Fibroblast of lung (primary cell): ENCODE data around the gene DLK1. TPM values are rescaled to one million over a fixed set of nuclear protein-coding genes. Genes with fewer than 3 reads are reported as not detected.

Experiments
- DNase-seq, 2 donors: peaks; one replicate each; pipeline versions ENCODE4 v3.0.0 to v3.0.0-alpha.2; 2010; ENCODE audit warnings: low read depth in 2 of 2
- H2AFZ ChIP-seq: 2 replicates; pipeline ENCODE4 v1.5.1; 2012; ENCODE audit warnings: low read length, control low read depth, inconsistent platforms
- H3K27ac ChIP-seq: 2 replicates; pipeline ENCODE4 v1.5.1; 2011; ENCODE audit warnings: low read length, control low read depth; ENCODE audit not compliant: insufficient read depth
- H3K27me3 ChIP-seq: 2 replicates; pipeline ENCODE4 v1.5.1; 2011; ENCODE audit warnings: mild to moderate bottlenecking, low read length; ENCODE audit not compliant: control insufficient read depth, insufficient read depth
- H3K36me3 ChIP-seq: 2 replicates; pipeline ENCODE4 v1.5.1; 2011; ENCODE audit warnings: low read length; ENCODE audit not compliant: control insufficient read depth, insufficient read depth
- H3K4me1 ChIP-seq: 2 replicates; pipeline ENCODE4 v1.5.1; 2011; ENCODE audit warnings: low read length; ENCODE audit not compliant: control insufficient read depth, insufficient read depth; ENCODE audit errors: extremely low read depth
- H3K4me2 ChIP-seq: 2 replicates; pipeline ENCODE4 v1.5.1; 2011; ENCODE audit warnings: low read length, control low read depth; ENCODE audit not compliant: insufficient read depth; ENCODE audit errors: extremely low read depth
- H3K4me3 ChIP-seq, 4 experiments: fragments of 200-600 bp in 1 of 4; sonication (generic) in 1 of 4; replicated peaks in 1 of 4; 2 replicates each; pipeline ENCODE4 v1.5.1; 2011 to 2016; ENCODE audit warnings: low read length in 4 of 4, low read depth in 3 of 4, mild to moderate bottlenecking in 3 of 4, control low read depth in 2 of 4, inconsistent platforms in 1 of 4, mixed read lengths in 1 of 4; ENCODE audit not compliant: insufficient read depth in 1 of 4; ENCODE audit errors: control extremely low read depth in 1 of 4
- H3K79me2 ChIP-seq: 2 replicates; pipeline ENCODE4 v1.5.1; 2012; ENCODE audit warnings: mild to moderate bottlenecking, low read length, inconsistent platforms; ENCODE audit not compliant: control insufficient read depth, insufficient read depth
- H3K9ac ChIP-seq: 2 replicates; pipeline ENCODE4 v1.5.1; 2011; ENCODE audit warnings: mild to moderate bottlenecking, low read length, control low read depth; ENCODE audit not compliant: insufficient read depth
- H3K9me3 ChIP-seq: 2 replicates; pipeline ENCODE4 v1.5.1; 2012; ENCODE audit warnings: low read depth, low read length; ENCODE audit not compliant: control insufficient read depth, insufficient read depth
- H4K20me1 ChIP-seq: 2 replicates; pipeline ENCODE4 v1.5.1; 2011; ENCODE audit warnings: low read length; ENCODE audit not compliant: control insufficient read depth, insufficient read depth; ENCODE audit errors: extremely low read depth
- EZH2 ChIP-seq: IDR thresholded peaks from 2 replicates; pipeline ENCODE4 v1.5.1; 2012; ENCODE audit warnings: low read length, control low read depth, mild to moderate bottlenecking; ENCODE audit errors: missing control alignments
- polyA plus RNA-seq, 2 donors: library from polyadenylated mRNA; depleted of rRNA in 1 of 2; stranded (reverse) in 1 of 2; unstranded in 1 of 2; fragments of >200 nt; gene quantifications; 2 replicates each; pipeline ENCODE4 v1.2.1, GENCODE V29; 2011 to 2012; ENCODE audit warnings: missing spikeins in 1 of 2
- total RNA-seq: library from RNA; depleted of rRNA; stranded (reverse); fragments of >200 nt; gene quantifications from 2 replicates; pipeline ENCODE4 v1.2.1, GENCODE V29; 2014
- TF ChIP-seq, protein P1 (sequence below), 2 donors: IDR thresholded peaks in 1 of 2; conservative IDR thresholded peaks in 1 of 2; 1 replicate in 1 of 2; 2 replicates in 1 of 2; pipeline ENCODE4 v1.5.1; 2011 to 2012; ENCODE audit warnings: low read length in 2 of 2, control low read depth in 1 of 2, inconsistent platforms in 1 of 2, low read depth in 1 of 2, mild to moderate bottlenecking in 1 of 2

DLK1 gene
- total and polyA plus RNA-seq, 2 donors (not counting 1 experiment from before 2014, with no cell fraction given) = not detected

DNA sequence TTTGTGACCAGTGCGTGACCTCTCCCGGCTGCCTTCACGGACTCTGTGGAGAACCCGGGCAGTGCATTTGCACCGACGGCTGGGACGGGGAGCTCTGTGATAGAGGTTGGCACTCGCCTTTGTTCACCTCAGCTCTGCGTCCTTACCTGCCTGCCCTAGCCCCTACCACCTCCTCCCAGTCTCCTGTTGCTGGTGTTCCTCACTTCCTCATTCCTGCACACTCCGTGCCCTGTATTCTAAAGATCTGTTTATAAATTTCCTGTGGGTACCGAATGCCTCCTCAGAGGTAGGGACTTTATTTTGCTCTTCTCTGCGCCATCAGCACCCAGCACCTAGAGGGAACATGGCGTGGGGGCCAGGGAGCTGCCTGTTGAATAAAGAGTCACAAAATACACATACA is 2.3 kb downstream of the DLK1 start:
- no peak overlapping the region for H3K27ac ChIP-seq
- no peaks in the 10 kb centered on the region for H3K79me2 ChIP-seq
- no peak overlapping the region for H3K9ac ChIP-seq
- H3K9me3 ChIP-seq = no peaks in the 10 kb centered on the region
- DNase-seq = no peak
- TF ChIP-seq EZH2 = no peak
- TF ChIP-seq, protein P1, sequence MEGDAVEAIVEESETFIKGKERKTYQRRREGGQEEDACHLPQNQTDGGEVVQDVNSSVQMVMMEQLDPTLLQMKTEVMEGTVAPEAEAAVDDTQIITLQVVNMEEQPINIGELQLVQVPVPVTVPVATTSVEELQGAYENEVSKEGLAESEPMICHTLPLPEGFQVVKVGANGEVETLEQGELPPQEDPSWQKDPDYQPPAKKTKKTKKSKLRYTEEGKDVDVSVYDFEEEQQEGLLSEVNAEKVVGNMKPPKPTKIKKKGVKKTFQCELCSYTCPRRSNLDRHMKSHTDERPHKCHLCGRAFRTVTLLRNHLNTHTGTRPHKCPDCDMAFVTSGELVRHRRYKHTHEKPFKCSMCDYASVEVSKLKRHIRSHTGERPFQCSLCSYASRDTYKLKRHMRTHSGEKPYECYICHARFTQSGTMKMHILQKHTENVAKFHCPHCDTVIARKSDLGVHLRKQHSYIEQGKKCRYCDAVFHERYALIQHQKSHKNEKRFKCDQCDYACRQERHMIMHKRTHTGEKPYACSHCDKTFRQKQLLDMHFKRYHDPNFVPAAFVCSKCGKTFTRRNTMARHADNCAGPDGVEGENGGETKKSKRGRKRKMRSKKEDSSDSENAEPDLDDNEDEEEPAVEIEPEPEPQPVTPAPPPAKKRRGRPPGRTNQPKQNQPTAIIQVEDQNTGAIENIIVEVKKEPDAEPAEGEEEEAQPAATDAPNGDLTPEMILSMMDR (conservative IDR thresholded peaks at IDR 0.05 in 1 of 2, IDR thresholded peaks at IDR 0.05 in 1 of 2; ENCODE audit: low read depth in 1 of 2, low read length in 2 of 2) = no peak
- H3K36me3 ChIP-seq = no peaks in the 10 kb centered on the region
- H2AFZ ChIP-seq = no peak overlapping the region
- H4K20me1 ChIP-seq = no peaks in the 10 kb centered on the region
- no peak overlapping the region for H3K4me3 ChIP-seq
- H3K4me1 ChIP-seq = no peaks in the 10 kb centered on the region
- no peak overlapping the region for H3K4me2 ChIP-seq
- peaks cover 19% of the 10 kb centered on the region for H3K27me3 ChIP-seq

DNA sequence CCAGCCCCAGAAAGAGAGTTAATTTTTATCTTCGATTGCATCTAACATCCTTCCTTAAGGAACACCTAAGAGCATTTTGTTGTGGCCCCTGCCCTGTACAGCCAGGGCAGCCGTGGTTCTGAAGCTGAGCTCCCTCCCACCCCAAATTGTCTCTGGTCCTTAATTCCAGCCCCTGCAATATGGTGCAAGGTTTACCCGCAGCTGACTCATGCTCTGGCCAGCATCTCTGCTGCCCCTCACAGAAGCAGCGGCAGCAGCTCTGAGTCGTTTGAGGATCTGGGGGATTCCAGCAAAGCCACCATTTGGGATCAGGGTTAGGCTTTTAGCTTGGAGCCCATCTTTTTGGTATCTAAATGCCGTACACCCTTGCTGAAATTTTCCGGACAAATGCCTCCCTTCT is 3.3 kb downstream of the DLK1 start:
- Histone ChIP-seq H3K27me3 (peaks cover 17% of the 10 kb centered on the region), H3K4me1 (no peaks in the 10 kb centered on the region), H3K79me2 (no peaks in the 10 kb centered on the region), H3K9me3 (no peaks in the 10 kb centered on the region), H3K4me2 (no peak overlapping the region), H3K9ac (no peak overlapping the region), H4K20me1 (no peaks in the 10 kb centered on the region), H3K36me3 (no peaks in the 10 kb centered on the region), H3K27ac (no peak overlapping the region), H3K4me3 (no peak overlapping the region), H2AFZ (no peak overlapping the region)
- no peak for DNase-seq
- TF ChIP-seq, protein P1 (conservative IDR thresholded peaks at IDR 0.05 in 1 of 2, IDR thresholded peaks at IDR 0.05 in 1 of 2; ENCODE audit: low read depth in 1 of 2, low read length in 2 of 2) = no peak
- no peak for TF ChIP-seq EZH2

DNA sequence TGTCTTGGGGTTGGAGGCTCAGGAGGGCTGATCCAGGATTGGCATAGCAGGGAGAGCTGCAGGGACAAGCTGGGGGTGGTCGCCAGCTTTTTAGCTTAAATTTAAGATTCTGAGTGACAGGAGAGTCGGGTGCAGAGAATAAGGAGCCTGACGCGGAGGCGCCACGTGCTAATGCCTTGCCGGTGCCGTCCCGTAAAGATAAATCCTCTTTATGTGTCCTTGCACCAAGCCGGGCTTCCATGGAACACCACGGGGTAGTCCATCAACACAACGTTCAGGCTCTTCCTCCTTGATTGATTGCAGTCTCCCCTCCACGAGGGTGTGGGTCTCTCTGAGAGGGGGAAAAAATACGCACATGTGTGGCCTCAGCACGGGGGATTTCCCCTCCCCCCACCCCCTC is 3.9 kb downstream of the DLK1 start:
- Histone ChIP-seq H3K4me1 (no peaks in the 10 kb centered on the region), H3K4me2 (no peak overlapping the region), H3K79me2 (no peaks in the 10 kb centered on the region), H3K36me3 (no peaks in the 10 kb centered on the region), H3K4me3 (no peak overlapping the region), H2AFZ (no peak overlapping the region), H3K9me3 (no peaks in the 10 kb centered on the region), H4K20me1 (no peaks in the 10 kb centered on the region), H3K9ac (no peak overlapping the region), H3K27me3 (peaks cover 16% of the 10 kb centered on the region), H3K27ac (no peak overlapping the region)
- no peak for TF ChIP-seq EZH2
- TF ChIP-seq, protein P1 (conservative IDR thresholded peaks at IDR 0.05 in 1 of 2, IDR thresholded peaks at IDR 0.05 in 1 of 2; ENCODE audit: low read depth in 1 of 2, low read length in 2 of 2) = no peak
- DNase-seq = no peak
